ENCODE measurements around the gene IFNAR2. TPM values are rescaled to one million over a fixed set of nuclear protein-coding genes. Genes with fewer than 3 reads are reported as not detected.

The IFNAR2 gene
- total and polyA plus RNA-seq, 4 donors = 21.4 to 38.4 (median 27.5) TPM

DNA sequence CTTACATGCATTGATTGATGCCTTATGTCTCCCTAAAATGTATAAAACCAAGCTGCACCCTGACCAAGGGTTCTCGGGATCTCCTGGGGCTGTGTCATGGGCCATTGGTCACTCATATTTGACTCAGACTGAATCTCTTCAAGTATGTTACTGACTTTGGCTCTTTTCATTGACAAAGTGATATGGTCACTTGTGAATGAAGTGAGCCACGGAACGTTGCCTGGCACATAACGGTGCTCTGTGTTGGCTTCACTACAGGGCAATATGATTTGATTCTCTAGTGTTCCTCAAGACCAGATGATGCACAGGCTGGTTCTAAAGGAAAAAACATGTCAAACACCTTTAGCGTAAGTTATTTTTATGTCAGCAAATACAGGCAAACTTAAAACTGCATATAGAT is 25.0 kb downstream of the IFNAR2 start:
- no peak overlapping the region for H3K4me3 ChIP-seq
- TF ChIP-seq, protein P1, sequence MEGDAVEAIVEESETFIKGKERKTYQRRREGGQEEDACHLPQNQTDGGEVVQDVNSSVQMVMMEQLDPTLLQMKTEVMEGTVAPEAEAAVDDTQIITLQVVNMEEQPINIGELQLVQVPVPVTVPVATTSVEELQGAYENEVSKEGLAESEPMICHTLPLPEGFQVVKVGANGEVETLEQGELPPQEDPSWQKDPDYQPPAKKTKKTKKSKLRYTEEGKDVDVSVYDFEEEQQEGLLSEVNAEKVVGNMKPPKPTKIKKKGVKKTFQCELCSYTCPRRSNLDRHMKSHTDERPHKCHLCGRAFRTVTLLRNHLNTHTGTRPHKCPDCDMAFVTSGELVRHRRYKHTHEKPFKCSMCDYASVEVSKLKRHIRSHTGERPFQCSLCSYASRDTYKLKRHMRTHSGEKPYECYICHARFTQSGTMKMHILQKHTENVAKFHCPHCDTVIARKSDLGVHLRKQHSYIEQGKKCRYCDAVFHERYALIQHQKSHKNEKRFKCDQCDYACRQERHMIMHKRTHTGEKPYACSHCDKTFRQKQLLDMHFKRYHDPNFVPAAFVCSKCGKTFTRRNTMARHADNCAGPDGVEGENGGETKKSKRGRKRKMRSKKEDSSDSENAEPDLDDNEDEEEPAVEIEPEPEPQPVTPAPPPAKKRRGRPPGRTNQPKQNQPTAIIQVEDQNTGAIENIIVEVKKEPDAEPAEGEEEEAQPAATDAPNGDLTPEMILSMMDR (IDR thresholded peaks at IDR 0.05; ENCODE audit: control extremely low read depth, extremely low read depth) = no peak
- 96% methylated on average over 5 of the region's 5 CpGs for WGBS, 2 donors
- H3K36me3 ChIP-seq (ENCODE audit: control insufficient read depth in 4 of 4, insufficient read depth in 4 of 4, low read length in 4 of 4) = peaks cover 17 to 35% (median 20%) of the 10 kb centered on the region in 4 donors
- no peaks in the 10 kb centered on the region for H3K4me1 ChIP-seq (ENCODE audit: control insufficient read depth in 5 of 5, insufficient read depth in 5 of 5, low read length in 5 of 5)
- H3K9ac ChIP-seq (ENCODE audit: insufficient read depth in 1 of 2, low read length in 2 of 2) = no peak overlapping the region
- H3K27ac ChIP-seq (ENCODE audit: low read depth in 1 of 2, low read length in 1 of 2) = no peak overlapping the region
- no peaks in the 10 kb centered on the region for H3K9me3 ChIP-seq (ENCODE audit: control insufficient read depth in 4 of 4, insufficient read depth in 3 of 4, low read length in 3 of 4)
- DNase-seq = no peak
- H3K27me3 ChIP-seq (ENCODE audit: control insufficient read depth in 3 of 3, insufficient read depth in 3 of 3, low read length in 2 of 3) = no peaks in the 10 kb centered on the region
- no peak for ATAC-seq (ENCODE audit: insufficient read depth, low FRiP score)

DNA sequence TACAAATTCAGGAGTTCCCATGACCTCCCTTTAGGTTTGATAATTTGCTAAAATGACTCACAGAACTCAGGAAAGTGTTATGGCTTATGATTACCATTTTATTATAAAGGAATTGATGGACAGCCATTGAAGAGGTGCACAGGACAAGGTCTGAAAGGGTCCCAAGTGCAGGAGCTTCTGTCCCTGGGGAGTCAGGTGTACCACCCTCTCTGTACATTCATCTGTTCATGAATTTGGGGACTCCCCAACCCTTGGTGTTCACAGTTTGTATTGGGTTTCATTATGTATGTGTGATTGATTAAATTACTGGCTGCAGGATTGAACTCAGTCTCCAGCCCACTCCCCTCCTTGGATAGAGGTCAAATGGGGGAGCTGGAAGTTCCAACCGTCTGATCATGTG is 25.7 kb downstream of the IFNAR2 start:
- no peaks in the 10 kb centered on the region for H3K27me3 ChIP-seq (ENCODE audit: control insufficient read depth in 3 of 3, insufficient read depth in 3 of 3, low read length in 2 of 3)
- no peak for DNase-seq
- H3K9me3 ChIP-seq (ENCODE audit: control insufficient read depth in 4 of 4, insufficient read depth in 3 of 4, low read length in 3 of 4) = no peaks in the 10 kb centered on the region
- WGBS, 2 donors = 42 to 94% methylated on average over 1 of the region's 1 CpG
- peaks cover 16 to 33% (median 20%) of the 10 kb centered on the region in 4 donors for H3K36me3 ChIP-seq (ENCODE audit: control insufficient read depth in 4 of 4, insufficient read depth in 4 of 4, low read length in 4 of 4)
- no peaks in the 10 kb centered on the region for H3K4me1 ChIP-seq (ENCODE audit: control insufficient read depth in 5 of 5, insufficient read depth in 5 of 5, low read length in 5 of 5)
- TF ChIP-seq, protein P1 (IDR thresholded peaks at IDR 0.05; ENCODE audit: control extremely low read depth, extremely low read depth) = no peak
- no peak overlapping the region for H3K9ac ChIP-seq (ENCODE audit: insufficient read depth in 1 of 2, low read length in 2 of 2)
- no peak for ATAC-seq (ENCODE audit: insufficient read depth, low FRiP score)
- H3K27ac ChIP-seq (ENCODE audit: low read depth in 1 of 2, low read length in 1 of 2) = no peak overlapping the region
- no peak overlapping the region for H3K4me3 ChIP-seq

DNA sequence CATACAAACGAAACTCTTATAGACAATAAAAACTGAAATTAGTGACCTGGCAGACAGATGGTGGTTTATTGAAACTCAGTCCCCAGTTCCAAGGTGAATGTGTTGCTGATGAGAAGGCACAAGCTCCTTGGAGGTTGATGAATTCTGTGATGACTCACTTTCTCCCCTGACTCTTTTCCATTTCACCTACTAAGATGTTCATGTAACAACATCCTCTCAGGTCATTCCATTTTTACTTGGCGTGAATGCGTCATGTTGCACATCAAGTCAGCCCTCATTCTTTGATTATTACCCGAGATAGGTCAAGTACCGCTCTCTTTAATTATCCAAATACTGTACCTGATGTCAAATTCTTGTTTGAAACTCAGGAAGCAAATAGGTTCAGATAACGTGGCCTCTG is 26.3 kb downstream of the IFNAR2 start:
- H3K36me3 ChIP-seq (ENCODE audit: control insufficient read depth in 4 of 4, insufficient read depth in 4 of 4, low read length in 4 of 4) = peaks cover 16 to 31% (median 20%) of the 10 kb centered on the region in 4 donors
- H3K9me3 ChIP-seq (ENCODE audit: control insufficient read depth in 4 of 4, insufficient read depth in 3 of 4, low read length in 3 of 4) = no peaks in the 10 kb centered on the region
- H3K27ac ChIP-seq (ENCODE audit: low read depth in 1 of 2, low read length in 1 of 2) = no peak overlapping the region
- no peaks in the 10 kb centered on the region for H3K27me3 ChIP-seq (ENCODE audit: control insufficient read depth in 3 of 3, insufficient read depth in 3 of 3, low read length in 2 of 3)
- no peak overlapping the region for H3K9ac ChIP-seq (ENCODE audit: insufficient read depth in 1 of 2, low read length in 2 of 2)
- DNase-seq (no peak), ATAC-seq (ENCODE audit: insufficient read depth, low FRiP score) (no peak)
- no peaks in the 10 kb centered on the region for H3K4me1 ChIP-seq (ENCODE audit: control insufficient read depth in 5 of 5, insufficient read depth in 5 of 5, low read length in 5 of 5)
- 82 to 89% methylated on average over 6 of the region's 6 CpGs for WGBS, 2 donors
- TF ChIP-seq, protein P1 (IDR thresholded peaks at IDR 0.05; ENCODE audit: control extremely low read depth, extremely low read depth) = no peak
- H3K4me3 ChIP-seq = no peak overlapping the region
